NK-92 (cell line): ENCODE data around the gene RELB.

Experiments used
- DNase-seq: peaks from one replicate; lab custom pipeline; 2025; ENCODE audit not compliant: unreplicated experiment; lab: John Stamatoyannopoulos, UW

RELB gene

GRCh38 chr19:45056831-45057230, 55.6 kb downstream of the RELB start:
- no peak for DNase-seq

- DNase-seq: no peak
These were observed 56.2 kb downstream of the RELB start for GRCh38 chr19:45057444-45057843.

- no peak for DNase-seq
These were observed 57.4 kb downstream of the RELB start for GRCh38 chr19:45058622-45059159.

- no peak for DNase-seq
These were observed 58.1 kb downstream of the RELB start for GRCh38 chr19:45059258-45059965.

- no peak for DNase-seq
These were observed 60.7 kb downstream of the RELB start for GRCh38 chr19:45061965-45062364.

- no peak for DNase-seq
These were observed 62.9 kb downstream of the RELB start for GRCh38 chr19:45063851-45064801.

- no peak for DNase-seq
These were observed 65.8 kb downstream of the RELB start for GRCh38 chr19:45066921-45067661.

GRCh38 chr19:45068041-45068440, 66.8 kb downstream of the RELB start:
- DNase-seq: no peak

- DNase-seq: no peak
These were observed 67.8 kb downstream of the RELB start for GRCh38 chr19:45069056-45069455.

- DNase-seq: no peak
These were observed 69.0 kb downstream of the RELB start for GRCh38 chr19:45070214-45070613.

GRCh38 chr19:45070861-45071544, 69.7 kb downstream of the RELB start:
- DNase-seq: no peak

GRCh38 chr19:45071545-45071938, 70.3 kb downstream of the RELB start:
- DNase-seq: no peak

GRCh38 chr19:45071969-45072790, 70.9 kb downstream of the RELB start:
- no peak for DNase-seq

- DNase-seq: no peak
These were observed 73.6 kb downstream of the RELB start for GRCh38 chr19:45074744-45075300.

- DNase-seq: no peak
These were observed 74.2 kb downstream of the RELB start for GRCh38 chr19:45075301-45076028.

- no peak for DNase-seq
These were observed 75.0 kb downstream of the RELB start, which contains the start of gene ZNF296 for GRCh38 chr19:45076029-45076850. Gene ZNF296, minus strand, starts transcription at chr19:45076478. Its CDS starts 105 bp downstream, at chr19:45076373.

- DNase-seq: no peak
These were observed 75.8 kb downstream of the RELB start for GRCh38 chr19:45076851-45077730.
